KMS-11 (cell line): ENCODE data around the gene DNPH1.

Experiments used
- H2AFZ ChIP-seq: fragments of 200-600 bp; sonication (generic); 2 replicates; pipeline ENCODE4 v1.6.1; 2016; ENCODE audit warnings: antibody characterized with exemption, mixed run types, low read depth
- H3K27ac ChIP-seq: fragments of 200-600 bp; sonication (generic); 2 replicates; pipeline ENCODE4 v1.6.1; 2016; ENCODE audit warnings: mild to moderate bottlenecking, mixed run types
- H3K27me3 ChIP-seq: fragments of 200-600 bp; sonication (generic); 2 replicates; pipeline ENCODE4 v1.6.1; 2017; ENCODE audit warnings: mild to moderate bottlenecking, low read depth, mixed run types, moderate library complexity; ENCODE audit not compliant: insufficient read depth
- H3K36me3 ChIP-seq: fragments of 200-600 bp; sonication (generic); 2 replicates; pipeline ENCODE4 v1.6.1; 2017; ENCODE audit warnings: mild to moderate bottlenecking, mixed run types; ENCODE audit not compliant: insufficient read depth
- H3K4me1 ChIP-seq: fragments of 200-600 bp; sonication (generic); 2 replicates; pipeline ENCODE4 v1.6.1; 2016; ENCODE audit warnings: mild to moderate bottlenecking, low read depth, mixed run types; ENCODE audit not compliant: poor library complexity, severe bottlenecking
- H3K4me2 ChIP-seq: fragments of 200-600 bp; sonication (generic); 2 replicates; pipeline ENCODE4 v1.7.0; 2016; ENCODE audit warnings: mild to moderate bottlenecking, mixed run types
- H3K4me3 ChIP-seq: fragments of 200-600 bp; sonication (generic); IDR thresholded peaks from 2 replicates; pipeline ENCODE4 v1.6.1; 2017; ENCODE audit warnings: low read depth, low read length, mixed read lengths; ENCODE audit not compliant: insufficient read depth
- H3K79me2 ChIP-seq: fragments of 200-600 bp; sonication (generic); 2 replicates; pipeline ENCODE4 v1.6.1; 2016; ENCODE audit warnings: low read depth, mixed run types; ENCODE audit not compliant: insufficient read depth
- H3K9ac ChIP-seq: fragments of 200-600 bp; sonication (generic); 2 replicates; pipeline ENCODE4 v1.6.1; 2016; ENCODE audit warnings: mild to moderate bottlenecking, mixed run types
- H4K20me1 ChIP-seq: fragments of 200-600 bp; sonication (generic); 2 replicates; pipeline ENCODE4 v1.6.1; 2016; ENCODE audit warnings: mild to moderate bottlenecking, mixed run types; ENCODE audit not compliant: insufficient read depth
- CTCF ChIP-seq: fragments of 200-600 bp; sonication (generic); conservative IDR thresholded peaks from 2 replicates; pipeline ENCODE4 v1.6.1; 2017; ENCODE audit warnings: low read depth, mild to moderate bottlenecking, antibody characterized with exemption, low read length, moderate library complexity, mixed read lengths

Gene DNPH1

GRCh38 chr6:43204271-43205105 is 24.8 kb downstream of the DNPH1 start:
- TF ChIP-seq CTCF, result no peak

DNA sequence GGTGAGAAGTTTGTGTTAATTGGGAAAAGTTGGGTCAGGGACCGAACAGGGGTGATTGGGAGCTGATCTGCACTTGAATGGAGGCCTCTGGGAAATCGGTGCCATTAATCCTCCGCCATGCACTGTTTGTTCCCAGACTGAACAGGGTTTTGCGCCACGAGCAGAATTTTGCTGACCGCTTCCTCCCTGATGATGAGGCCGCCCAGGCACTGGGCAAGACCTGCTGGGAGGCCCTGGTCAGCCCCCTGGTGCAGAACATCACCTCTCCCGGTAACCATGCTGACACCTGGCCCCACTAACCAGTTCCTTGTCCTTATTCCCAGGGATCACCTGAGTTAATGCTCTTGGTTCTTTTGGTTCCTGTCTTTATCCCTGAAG is 25.6 kb downstream of the DNPH1 start:
- Histone ChIP-seq H3K27ac (no peak overlapping the region), H3K36me3 (no peaks in the 10 kb centered on the region), H3K4me1 (no peaks in the 10 kb centered on the region), H3K4me3 (no peak overlapping the region), H2AFZ (no peak overlapping the region), H3K4me2 (no peak overlapping the region), H3K9ac (no peak overlapping the region), H3K27me3 (no peaks in the 10 kb centered on the region), H3K79me2 (no peaks in the 10 kb centered on the region), H4K20me1 (no peaks in the 10 kb centered on the region)
- TF ChIP-seq CTCF, result no peak

More at GRCh38 chr6:43204271-43205105, 24.8 kb downstream of the DNPH1 start:
- Histone ChIP-seq H3K27ac (no peak overlapping the region), H3K4me3 (no peak overlapping the region), H3K4me2 (no peak overlapping the region), H4K20me1 (no peaks in the 10 kb centered on the region), H3K27me3 (no peaks in the 10 kb centered on the region), H3K4me1 (no peaks in the 10 kb centered on the region), H3K9ac (no peak overlapping the region), H2AFZ (no peak overlapping the region), H3K36me3 (no peaks in the 10 kb centered on the region), H3K79me2 (no peaks in the 10 kb centered on the region)

DNA sequence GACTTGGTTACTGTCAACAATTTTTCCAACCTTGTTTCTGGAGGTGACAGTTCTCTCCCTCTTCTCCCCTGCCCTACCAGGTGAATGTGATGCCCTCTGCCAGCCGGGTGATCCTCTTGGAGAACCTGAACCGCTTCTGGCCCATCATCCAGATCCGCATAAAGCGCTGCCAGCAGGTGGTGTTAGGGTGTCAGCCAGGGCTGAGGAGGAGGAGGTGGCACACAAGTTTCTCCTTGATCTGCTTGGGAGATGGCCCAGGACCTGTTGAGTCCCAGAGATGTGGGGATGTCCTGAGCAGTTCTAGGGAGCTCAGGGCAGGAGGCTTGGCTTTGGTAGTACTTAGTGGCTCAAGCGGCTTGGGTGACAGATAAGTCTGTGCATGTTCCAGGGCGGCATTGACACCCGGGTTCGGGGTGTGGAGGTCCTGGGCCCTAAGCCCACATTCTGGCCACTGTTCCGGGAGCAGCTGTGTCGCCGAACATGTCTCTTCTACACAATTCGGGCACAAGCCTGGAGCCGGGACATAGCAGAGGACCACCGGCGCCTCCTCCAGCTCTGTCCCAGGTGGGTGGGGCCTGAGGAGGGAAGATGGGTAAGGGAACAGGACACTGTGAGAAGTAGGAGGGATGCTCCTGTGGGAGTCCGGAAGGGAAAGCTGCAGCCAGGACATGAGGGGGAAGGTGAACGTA is 26.1 kb downstream of the DNPH1 start:
- Histone ChIP-seq H3K4me2 (no peak overlapping the region), H4K20me1 (no peaks in the 10 kb centered on the region), H3K4me1 (no peaks in the 10 kb centered on the region), H3K79me2 (no peaks in the 10 kb centered on the region), H3K4me3 (no peak overlapping the region), H3K36me3 (no peaks in the 10 kb centered on the region), H3K9ac (no peak overlapping the region), H3K27me3 (no peaks in the 10 kb centered on the region), H3K27ac (no peak overlapping the region), H2AFZ (no peak overlapping the region)
- TF ChIP-seq CTCF, result no peak

DNA sequence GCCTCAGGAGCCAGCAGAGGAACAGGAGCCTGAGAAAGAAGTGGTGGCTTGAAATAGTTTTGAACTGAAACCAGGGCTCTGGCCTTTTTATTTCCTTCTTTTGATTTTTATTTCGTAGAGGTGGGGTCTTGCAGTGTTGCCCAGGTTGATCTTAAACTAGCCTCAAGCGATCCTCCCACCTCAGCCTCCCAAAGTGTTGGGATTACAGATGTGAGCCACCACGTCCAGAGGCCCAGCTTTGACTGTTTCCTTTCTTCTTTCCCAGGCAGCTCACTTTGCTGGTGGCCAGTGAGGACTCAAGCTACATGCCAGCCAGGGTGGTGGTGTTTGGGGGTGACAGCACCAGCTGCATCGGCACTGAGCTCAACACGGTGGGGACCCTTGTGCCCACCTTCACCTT is 26.8 kb downstream of the DNPH1 start:
- Histone ChIP-seq H3K9ac (no peak overlapping the region), H3K27ac (no peak overlapping the region), H3K79me2 (no peaks in the 10 kb centered on the region), H3K4me2 (no peak overlapping the region), H3K4me1 (no peaks in the 10 kb centered on the region), H3K27me3 (no peaks in the 10 kb centered on the region), H3K4me3 (no peak overlapping the region), H2AFZ (no peak overlapping the region), H4K20me1 (no peaks in the 10 kb centered on the region), H3K36me3 (no peaks in the 10 kb centered on the region)
- TF ChIP-seq CTCF, result no peak
